Psoas muscle (tissue), 8 donors: Measurements from ENCODE around the gene LILRB5. TPM values are rescaled to one million over a fixed set of nuclear protein-coding genes. Genes with fewer than 3 reads are reported as not detected.
A peak's percentile ranks its signal among the peaks of the same experiment; 100 is the strongest.

Source experiments
- ATAC-seq, 4 donors: fragments of 200-7000 bp; cut with Tn5 transposase; one replicate each; pipeline ENCODE4 v1.9.1; 2020; ENCODE audit warnings: moderate library complexity in 3 of 4, mild to moderate bottlenecking in 2 of 4
- DNase-seq, 2 donors: peaks; one replicate each; pipeline ENCODE4 v3.0.0-alpha.2; 2020
- H3K27ac ChIP-seq: fragments of 200-600 bp; one replicate; pipeline ENCODE4 v1.8.0; 2022
- H3K27me3 ChIP-seq, 3 donors: fragments of 200-600 bp in 1 of 3; one replicate each; pipeline versions ENCODE4 v1.6.1 to v1.8.0; 2013 to 2022; ENCODE audit warnings: low read length in 2 of 3, mild to moderate bottlenecking in 2 of 3, moderate library complexity in 1 of 3; ENCODE audit not compliant: insufficient read depth in 3 of 3
- H3K36me3 ChIP-seq, 2 donors: fragments of 200-600 bp in 1 of 2; one replicate each; pipeline versions ENCODE4 v1.6.1 to v1.8.0; 2013 to 2022; ENCODE audit warnings: low read depth in 1 of 2, mild to moderate bottlenecking in 1 of 2, moderate library complexity in 1 of 2; ENCODE audit not compliant: insufficient read depth in 1 of 2
- H3K4me1 ChIP-seq: fragments of 200-600 bp; one replicate; pipeline ENCODE4 v1.8.0; 2022
- H3K4me3 ChIP-seq: fragments of 200-600 bp; one replicate; pipeline ENCODE4 v1.8.0; 2022; ENCODE audit warnings: mild to moderate bottlenecking
- H3K9me3 ChIP-seq: fragments of 200-600 bp; one replicate; pipeline ENCODE4 v1.8.0; 2022
- CTCF ChIP-seq: fragments of 200-600 bp; IDR thresholded peaks from one replicate; pipeline ENCODE4 v1.8.0; 2022; ENCODE audit warnings: antibody characterized with exemption
- WGBS, 3 donors: extraction: QIAGEN DNeasy Blood & Tissue Kit; methylation state at CpG; one replicate each; pipeline versions ENCODE4 v1.1.6 to v1.1.7; 2013; 5-methylcytosine and 5-hydroxymethylcytosine counted together
- intact Hi-C, 2 donors: fragments of 100-400 bp; cut with DNase I; formaldehyde crosslinking; loops; one replicate each; pipeline versions ENCODE4 v1.11.0 to v1.14.2; 2022
- polyA plus RNA-seq, 3 donors: library from polyadenylated mRNA; stranded (reverse); fragments of 200-250 nt; gene quantifications; one replicate each; pipeline ENCODE4 v1.2.3, GENCODE V29; 2013
- total RNA-seq, 4 donors: library from RNA; stranded (reverse); fragmentation: NEBNext Ultra II Directional in 2 of 4; extraction: Animal tissue kit (Norgen Biotek cat#: 25700) in 2 of 4; gene quantifications; one replicate each; pipeline versions ENCODE4 v1.2.1 to v1.2.4, GENCODE V29; 2021 to 2023
- donor health status: healthy with polysubstance abuse.
- donor health status: DM: no; HTN: no; CAD: no; lungs with moderate emphysema.
- donor health status: Bipolar disorder and iron deficiency.
- donor health status: healthy.
- donor health status: DM: yes; HTN: yes; CAD: no.
- donor health status: DM: no; HTN: no; CAD: no.
- donor health status: DM: no; HTN: no; CAD: no.
- donor health status: DM: yes; HTN: yes; CAD: no.

Gene LILRB5
- total and polyA plus RNA-seq, 7 donors = 0.95 to 5.1 (median 2.2) TPM

- Histone ChIP-seq H3K36me3 (no peaks in the 10 kb centered on the region), H3K4me1 (no peaks in the 10 kb centered on the region), H3K4me3 (no peak overlapping the region), H3K9me3 (no peaks in the 10 kb centered on the region), H3K27me3 (peaks cover 0 to 42% (median 12%) of the 10 kb centered on the region in 3 donors), H3K27ac (no peak overlapping the region)
- no peak for TF ChIP-seq CTCF
- DNase-seq (no peak), ATAC-seq (no peak)
- WGBS, 3 donors = 71 to 82% (median 80%) methylated on average over 11 of the region's 11 CpGs
- intact Hi-C loops = no loop called here
Observed at GRCh38 chr19:54252845-54253244, 4.2 kb downstream of the LILRB5 start.

GRCh38 chr19:54252243-54252642 lies 4.8 kb downstream of the LILRB5 start:
- Histone ChIP-seq H3K27me3 (peaks cover 0 to 42% (median 11%) of the 10 kb centered on the region in 3 donors), H3K4me3 (no peak overlapping the region), H3K9me3 (no peaks in the 10 kb centered on the region), H3K4me1 (no peaks in the 10 kb centered on the region), H3K27ac (no peak overlapping the region), H3K36me3 (no peaks in the 10 kb centered on the region)
- no peak for DNase-seq
- intact Hi-C loops = no loop called here
- TF ChIP-seq CTCF = no peak
- ATAC-seq = no peak
- WGBS, 3 donors = 65 to 70% (median 69%) methylated on average over 9 of the region's 9 CpGs

- Histone ChIP-seq H3K27ac (no peak overlapping the region), H3K9me3 (no peaks in the 10 kb centered on the region), H3K27me3 (peaks cover 0 to 12% (median 6%) of the 10 kb centered on the region in 3 donors), H3K4me1 (no peaks in the 10 kb centered on the region), H3K4me3 (no peak overlapping the region), H3K36me3 (no peaks in the 10 kb centered on the region)
- ATAC-seq = peak in 1 of 4 donors; percentile 36
- TF ChIP-seq CTCF = no peak
- intact Hi-C loops = no loop called here
- WGBS, 3 donors = 57 to 68% (median 60%) methylated on average over 8 of the region's 8 CpGs
- peak in 1 of 2 donors; percentile 64 for DNase-seq
Observed at GRCh38 chr19:54248016-54248601, 9.0 kb downstream of the LILRB5 start.

GRCh38 chr19:54247106-54247930 lies 9.8 kb downstream of the LILRB5 start:
- H3K9me3 ChIP-seq = no peaks in the 10 kb centered on the region
- H3K36me3 ChIP-seq = no peaks in the 10 kb centered on the region
- H3K4me3 ChIP-seq = no peak overlapping the region
- no peaks in the 10 kb centered on the region for H3K4me1 ChIP-seq
- intact Hi-C loops = no loop called here
- no peak for TF ChIP-seq CTCF
- H3K27me3 ChIP-seq = peaks cover 0 to 4% (median 2%) of the 10 kb centered on the region in 3 donors
- DNase-seq (no peak), ATAC-seq (no peak)
- 81 to 86% (median 83%) methylated on average over 20 of the region's 20 CpGs for WGBS, 3 donors
- no peak overlapping the region for H3K27ac ChIP-seq
